GM18505 (cell line): Measurements from ENCODE around the gene GAB2.
"Not testable (repeated sequence)": the region's sequence is repeated elsewhere in the genome, so short reads cannot be mapped to it uniquely, and the experiment has no call there.

ENCODE experiments used
- ATAC-seq: cut with Tn5 transposase; IDR thresholded peaks from one replicate; pipeline ENCODE4 v1.9.1; 2021; ENCODE audit not compliant: unreplicated experiment
- POLR2A ChIP-seq: IDR thresholded peaks from 4 replicates; pipeline ENCODE4 v1.6.1; 2011; ENCODE audit warnings: borderline replicate concordance; ENCODE audit not compliant: insufficient read depth, insufficient read length; ENCODE audit errors: extremely low read depth

The GAB2 gene

GRCh38 chr11:78300108-78300839 lies 117.3 kb downstream of the GAB2 start:
- ATAC-seq = no peak
- TF ChIP-seq POLR2A = no peak

GRCh38 chr11:78299000-78299710 lies 118.5 kb downstream of the GAB2 start:
- no peak for ATAC-seq
- TF ChIP-seq POLR2A = no peak

- TF ChIP-seq POLR2A = no peak
- no peak for ATAC-seq
Measured at GRCh38 chr11:78298291-78298771, 119.3 kb downstream of the GAB2 start.

DNA sequence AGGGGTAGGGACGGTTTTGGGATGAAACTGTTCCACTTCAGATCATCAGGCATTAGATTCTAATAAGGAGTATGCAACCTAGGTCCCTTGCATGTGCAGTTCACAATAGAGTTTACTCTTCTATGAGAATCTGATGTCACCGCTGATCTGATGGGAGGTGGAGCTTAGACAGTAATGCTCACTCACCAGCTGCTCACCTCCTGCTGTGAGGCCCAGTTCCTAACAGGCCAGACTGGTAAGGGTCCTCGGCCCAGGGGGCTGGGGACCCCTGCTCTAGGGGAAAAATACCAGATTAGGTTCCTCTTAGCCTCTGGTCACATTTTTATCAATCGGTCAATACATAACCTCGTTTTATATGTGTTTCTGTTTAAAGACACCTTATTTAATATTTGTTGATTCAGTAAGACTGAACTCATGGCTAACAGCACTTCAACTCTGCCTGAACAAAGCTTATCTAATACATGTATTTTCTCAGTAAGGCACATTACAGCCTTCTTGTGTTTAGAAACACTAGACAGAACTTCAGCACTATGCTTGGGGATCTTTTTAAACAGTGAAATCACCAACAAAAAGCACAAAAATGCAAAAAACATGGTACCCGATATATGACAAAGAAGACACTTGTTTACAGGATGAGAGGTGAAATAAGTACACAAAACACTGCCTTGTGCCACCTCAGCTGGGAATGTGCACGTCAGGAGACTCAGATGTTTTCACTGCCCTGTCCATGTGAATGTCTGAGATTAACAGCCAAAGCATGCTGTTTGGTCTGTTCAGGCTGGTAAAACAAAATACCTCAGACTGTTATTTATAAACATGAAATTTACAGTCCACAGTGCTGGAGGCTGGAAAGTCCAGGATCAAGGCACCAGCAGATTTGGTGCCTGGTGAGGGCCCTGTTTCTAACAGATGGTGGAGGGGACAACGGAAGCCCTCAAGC lies 121.4 kb downstream of the GAB2 start:
- no peak for ATAC-seq

DNA sequence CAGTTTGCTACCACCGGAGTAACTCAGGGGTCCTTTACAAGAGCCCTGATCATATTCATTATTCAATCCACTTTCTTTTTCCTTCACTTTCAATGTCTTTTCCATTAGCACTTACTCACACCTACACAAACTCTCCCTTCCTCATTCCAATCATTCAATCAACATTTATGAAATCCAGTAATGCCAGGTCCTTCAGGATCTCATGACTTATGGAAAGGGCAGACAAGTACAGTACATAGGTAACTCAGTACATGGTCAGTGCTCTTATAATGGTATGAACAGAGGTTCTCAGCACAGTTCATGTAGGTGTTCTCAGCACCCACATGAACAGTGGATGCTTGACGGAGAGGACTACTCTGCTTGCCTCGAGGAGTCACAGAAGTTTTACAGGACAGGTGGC lies 122.3 kb downstream of the GAB2 start:
- no peak for ATAC-seq
- TF ChIP-seq POLR2A = no peak

More for the DNA sequence above, 121.4 kb downstream of the GAB2 start:
- TF ChIP-seq POLR2A = no peak

GRCh38 chr11:78294100-78294499 lies 123.5 kb downstream of the GAB2 start:
- not testable (repeated sequence) for ATAC-seq

DNA sequence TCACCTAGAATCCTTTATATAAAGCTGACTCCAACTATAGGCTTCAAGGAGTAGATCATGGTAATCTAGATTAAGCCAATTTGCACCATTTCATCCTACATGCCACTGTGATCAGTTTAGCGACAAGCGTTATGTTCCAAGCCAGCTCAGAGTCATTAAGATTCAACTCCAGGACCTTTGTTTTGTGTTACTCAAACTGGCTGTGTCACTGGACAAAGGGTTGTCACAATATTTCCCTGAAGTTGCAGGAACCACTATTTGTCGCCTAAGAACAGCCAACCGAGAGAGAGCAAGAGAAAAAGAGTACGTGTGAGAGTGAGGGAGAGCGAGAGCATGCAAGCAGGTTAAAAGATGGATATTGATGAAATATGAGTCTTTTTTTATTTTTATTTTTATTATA lies 124.1 kb downstream of the GAB2 start:
- no peak for TF ChIP-seq POLR2A
- no peak for ATAC-seq

GRCh38 chr11:78292109-78292803 lies 125.4 kb downstream of the GAB2 start:
- TF ChIP-seq POLR2A = no peak
- ATAC-seq = no peak

GRCh38 chr11:78291503-78292108 lies 126.0 kb downstream of the GAB2 start:
- TF ChIP-seq POLR2A = no peak
- no peak for ATAC-seq

DNA sequence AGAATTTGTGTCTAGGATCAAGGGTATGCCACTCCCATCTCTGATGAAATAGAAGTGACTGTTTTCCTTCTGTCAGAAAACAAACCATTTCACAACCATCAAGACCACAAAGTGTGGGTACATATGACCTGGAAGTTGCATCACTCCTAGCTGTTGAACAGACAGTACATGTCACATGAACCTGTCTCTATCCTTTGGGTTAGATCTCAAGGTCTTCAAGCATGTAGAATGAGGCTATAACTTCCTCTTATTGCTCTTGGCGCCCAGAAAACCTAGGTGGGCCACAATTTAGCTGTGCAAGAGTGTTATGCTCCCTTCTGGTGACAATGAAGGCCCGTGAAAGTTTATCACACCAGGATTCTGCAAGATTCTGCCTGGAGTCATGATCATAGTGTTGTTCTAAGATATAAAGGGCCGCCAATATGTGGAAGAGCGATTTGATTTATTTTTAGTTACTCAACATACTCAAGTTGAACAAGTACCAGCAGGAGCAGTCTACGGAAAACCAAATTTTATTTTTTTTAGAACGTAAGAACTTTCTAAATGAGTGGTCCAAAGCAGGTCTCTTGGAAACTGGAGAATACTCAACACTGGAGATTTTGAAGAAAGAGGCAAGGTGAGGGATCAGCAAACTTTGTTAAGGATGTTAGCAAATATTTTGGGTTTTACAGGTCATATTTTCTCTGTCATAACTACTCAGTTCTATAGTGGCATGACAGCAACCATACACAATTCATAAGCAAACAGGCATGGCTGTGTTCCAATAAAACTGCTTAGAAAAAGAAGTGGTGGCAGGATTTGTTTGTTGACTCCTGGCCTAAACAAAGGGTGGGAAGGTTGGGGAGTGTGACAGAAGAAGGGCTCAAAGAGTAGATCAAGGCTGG lies 127.1 kb downstream of the GAB2 start:
- ATAC-seq = no peak
- no peak for TF ChIP-seq POLR2A

DNA sequence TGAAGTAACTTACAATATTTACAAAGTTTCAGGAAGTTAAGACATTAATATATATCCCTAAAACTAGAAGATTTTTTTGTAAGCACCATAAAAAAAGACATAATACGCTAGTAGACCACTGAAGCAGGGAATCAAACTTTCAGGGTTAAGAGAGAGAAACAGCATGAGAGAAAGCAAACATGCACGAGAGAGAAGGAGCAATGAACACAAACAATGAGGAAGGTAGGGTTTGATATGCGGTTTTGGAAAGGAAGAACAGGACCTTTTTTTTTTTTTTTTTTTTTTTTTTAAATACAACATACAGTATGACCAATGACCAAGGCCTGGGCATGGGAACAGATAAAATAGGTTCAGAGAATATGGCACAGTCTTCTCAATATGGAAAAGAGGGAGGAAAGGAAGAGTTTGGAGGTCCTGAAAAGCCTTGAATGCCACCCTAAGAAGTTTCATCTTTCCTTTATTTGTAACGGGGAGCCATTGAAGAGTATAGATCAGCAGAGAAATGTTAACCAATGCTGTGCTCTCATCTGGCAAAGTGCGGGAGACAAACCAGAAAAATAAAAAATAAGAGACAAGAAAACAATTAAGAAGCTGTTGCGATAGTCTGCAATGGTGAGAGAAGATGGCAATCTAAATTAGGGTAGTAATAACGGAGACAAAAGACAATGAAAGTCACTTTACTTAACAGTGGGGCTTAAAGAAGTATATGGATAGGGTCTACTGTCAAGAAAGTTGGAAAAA lies 127.9 kb downstream of the GAB2 start:
- no peak for ATAC-seq
- no peak for TF ChIP-seq POLR2A

- TF ChIP-seq POLR2A = no peak
- ATAC-seq = no peak
Measured at GRCh38 chr11:78284260-78284659, 133.4 kb downstream of the GAB2 start.
